NCI-H2196 treated with DMSO at 0.1 percent for 48 hours (cell line): Measurements from ENCODE around the gene GET3.
"Not testable (repeated sequence)": the region's sequence is repeated elsewhere in the genome, so short reads cannot be mapped to it uniquely, and the experiment has no call there.

Source experiments
- DNase-seq: peaks from one replicate; lab custom pipeline; 2025; ENCODE audit not compliant: unreplicated experiment; lab: John Stamatoyannopoulos, UW

Gene GET3

DNA sequence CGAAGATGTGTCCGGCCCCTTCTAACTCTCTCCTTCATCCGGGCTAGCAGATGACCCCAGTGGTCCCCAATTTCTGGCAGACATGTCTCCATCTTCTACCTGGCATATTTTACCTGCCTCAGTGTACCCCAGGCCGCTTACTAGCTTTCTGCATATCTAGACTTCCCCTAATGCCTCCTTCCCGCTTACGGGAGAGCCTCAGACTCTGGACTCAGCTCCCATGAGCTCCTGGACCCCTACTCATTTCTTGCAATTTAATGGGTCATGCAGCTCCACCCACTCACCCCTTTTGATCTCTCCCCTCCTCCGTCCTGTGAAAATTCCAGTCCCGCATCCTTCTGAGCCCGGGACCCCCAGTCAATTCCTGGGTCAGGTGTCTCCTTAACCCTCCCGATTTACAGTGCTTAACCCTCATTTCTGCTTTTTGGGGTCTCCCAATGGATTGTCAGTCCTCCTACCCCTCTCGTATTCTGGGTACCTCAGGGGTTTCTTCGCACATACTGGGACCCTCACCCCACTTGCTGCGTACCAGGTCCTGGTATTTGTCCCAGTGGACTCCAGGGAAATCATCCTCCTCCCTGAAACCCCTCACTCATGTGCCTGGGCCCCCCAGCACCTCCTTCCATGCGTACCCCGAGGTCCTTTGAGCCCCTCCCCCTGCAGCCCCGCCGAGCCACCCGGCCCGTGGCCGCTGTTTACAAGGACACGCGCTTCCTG lies 53.5 kb downstream of the GET3 start:
- DNase-seq: no peak

DNA sequence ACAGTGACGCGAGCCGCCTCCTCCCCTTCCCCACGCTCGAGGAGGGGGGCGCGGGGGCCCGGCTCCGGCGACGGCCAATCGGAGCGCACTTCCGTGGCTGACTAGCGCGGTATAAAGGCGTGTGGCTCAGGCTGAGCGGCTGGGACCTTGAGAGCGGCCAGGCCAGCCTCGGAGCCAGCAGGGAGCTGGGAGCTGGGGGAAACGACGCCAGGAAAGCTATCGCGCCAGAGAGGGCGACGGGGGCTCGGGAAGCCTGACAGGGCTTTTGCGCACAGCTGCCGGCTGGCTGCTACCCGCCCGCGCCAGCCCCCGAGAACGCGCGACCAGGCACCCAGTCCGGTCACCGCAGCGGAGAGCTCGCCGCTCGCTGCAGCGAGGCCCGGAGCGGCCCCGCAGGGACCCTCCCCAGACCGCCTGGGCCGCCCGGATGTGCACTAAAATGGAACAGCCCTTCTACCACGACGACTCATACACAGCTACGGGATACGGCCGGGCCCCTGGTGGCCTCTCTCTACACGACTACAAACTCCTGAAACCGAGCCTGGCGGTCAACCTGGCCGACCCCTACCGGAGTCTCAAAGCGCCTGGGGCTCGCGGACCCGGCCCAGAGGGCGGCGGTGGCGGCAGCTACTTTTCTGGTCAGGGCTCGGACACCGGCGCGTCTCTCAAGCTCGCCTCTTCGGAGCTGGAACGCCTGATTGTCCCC lies 54.2 kb downstream of the GET3 start, which contains the start of gene JUNB:
TSS of gene JUNB (plus strand) at position 142 of the 706 bp plus-strand sequence. CDS start at position 428, 286 bp downstream.
- DNase-seq: peak; percentile 88

DNA sequence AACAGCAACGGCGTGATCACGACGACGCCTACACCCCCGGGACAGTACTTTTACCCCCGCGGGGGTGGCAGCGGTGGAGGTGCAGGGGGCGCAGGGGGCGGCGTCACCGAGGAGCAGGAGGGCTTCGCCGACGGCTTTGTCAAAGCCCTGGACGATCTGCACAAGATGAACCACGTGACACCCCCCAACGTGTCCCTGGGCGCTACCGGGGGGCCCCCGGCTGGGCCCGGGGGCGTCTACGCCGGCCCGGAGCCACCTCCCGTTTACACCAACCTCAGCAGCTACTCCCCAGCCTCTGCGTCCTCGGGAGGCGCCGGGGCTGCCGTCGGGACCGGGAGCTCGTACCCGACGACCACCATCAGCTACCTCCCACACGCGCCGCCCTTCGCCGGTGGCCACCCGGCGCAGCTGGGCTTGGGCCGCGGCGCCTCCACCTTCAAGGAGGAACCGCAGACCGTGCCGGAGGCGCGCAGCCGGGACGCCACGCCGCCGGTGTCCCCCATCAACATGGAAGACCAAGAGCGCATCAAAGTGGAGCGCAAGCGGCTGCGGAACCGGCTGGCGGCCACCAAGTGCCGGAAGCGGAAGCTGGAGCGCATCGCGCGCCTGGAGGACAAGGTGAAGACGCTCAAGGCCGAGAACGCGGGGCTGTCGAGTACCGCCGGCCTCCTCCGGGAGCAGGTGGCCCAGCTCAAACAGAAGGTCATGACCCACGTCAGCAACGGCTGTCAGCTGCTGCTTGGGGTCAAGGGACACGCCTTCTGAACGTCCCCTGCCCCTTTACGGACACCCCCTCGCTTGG lies 55.0 kb downstream of the GET3 start:
- peak; percentile 40 for DNase-seq

DNA sequence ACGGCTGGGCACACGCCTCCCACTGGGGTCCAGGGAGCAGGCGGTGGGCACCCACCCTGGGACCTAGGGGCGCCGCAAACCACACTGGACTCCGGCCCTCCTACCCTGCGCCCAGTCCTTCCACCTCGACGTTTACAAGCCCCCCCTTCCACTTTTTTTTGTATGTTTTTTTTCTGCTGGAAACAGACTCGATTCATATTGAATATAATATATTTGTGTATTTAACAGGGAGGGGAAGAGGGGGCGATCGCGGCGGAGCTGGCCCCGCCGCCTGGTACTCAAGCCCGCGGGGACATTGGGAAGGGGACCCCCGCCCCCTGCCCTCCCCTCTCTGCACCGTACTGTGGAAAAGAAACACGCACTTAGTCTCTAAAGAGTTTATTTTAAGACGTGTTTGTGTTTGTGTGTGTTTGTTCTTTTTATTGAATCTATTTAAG lies 55.6 kb downstream of the GET3 start:
- DNase-seq: no peak

DNA sequence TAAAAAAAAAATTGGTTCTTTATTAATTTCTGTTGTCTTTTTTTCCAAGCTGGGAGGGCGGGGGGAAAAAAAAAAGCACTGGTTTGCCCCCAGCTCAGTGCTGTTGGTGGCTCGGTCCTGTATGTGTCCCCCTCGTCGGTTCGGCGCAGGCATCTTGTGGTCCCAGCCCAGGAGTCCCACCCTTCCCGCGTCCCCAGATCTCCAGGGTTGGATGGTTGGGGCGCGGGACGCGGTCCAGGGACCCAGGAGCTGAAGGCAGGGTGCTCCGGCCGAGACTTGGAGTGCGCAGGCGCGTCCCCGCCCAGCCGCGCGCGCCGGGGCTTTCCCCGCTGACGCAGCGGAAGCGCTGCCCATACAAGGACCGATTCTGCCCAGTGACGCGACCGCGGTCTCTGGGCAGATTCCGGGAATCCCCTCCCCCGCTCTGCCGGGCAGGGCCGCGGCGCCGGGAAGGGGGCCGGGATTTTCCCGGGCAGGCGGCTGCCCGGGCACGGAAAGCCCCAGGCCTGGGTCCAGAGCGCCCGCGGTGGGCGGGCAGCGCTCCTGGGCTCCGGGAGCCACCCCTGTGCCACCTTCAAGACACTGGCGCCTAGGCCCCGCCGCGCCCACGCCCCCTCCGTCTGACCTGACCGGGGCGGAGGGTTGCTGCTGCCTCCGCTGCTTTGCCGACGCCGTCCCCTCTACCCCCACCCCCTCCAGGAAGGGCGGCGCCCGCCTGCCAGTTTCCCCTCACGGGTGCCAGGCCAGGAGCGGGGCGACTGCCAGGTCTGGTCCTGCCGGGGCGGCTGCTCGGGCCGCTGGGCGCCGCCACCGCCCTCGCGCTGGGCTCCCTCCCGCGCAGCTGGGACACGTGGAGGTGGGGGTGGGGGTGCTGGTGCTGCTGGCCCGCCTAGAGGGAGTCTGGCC lies 56.2 kb downstream of the GET3 start:
- DNase-seq: peak; percentile 91

DNA sequence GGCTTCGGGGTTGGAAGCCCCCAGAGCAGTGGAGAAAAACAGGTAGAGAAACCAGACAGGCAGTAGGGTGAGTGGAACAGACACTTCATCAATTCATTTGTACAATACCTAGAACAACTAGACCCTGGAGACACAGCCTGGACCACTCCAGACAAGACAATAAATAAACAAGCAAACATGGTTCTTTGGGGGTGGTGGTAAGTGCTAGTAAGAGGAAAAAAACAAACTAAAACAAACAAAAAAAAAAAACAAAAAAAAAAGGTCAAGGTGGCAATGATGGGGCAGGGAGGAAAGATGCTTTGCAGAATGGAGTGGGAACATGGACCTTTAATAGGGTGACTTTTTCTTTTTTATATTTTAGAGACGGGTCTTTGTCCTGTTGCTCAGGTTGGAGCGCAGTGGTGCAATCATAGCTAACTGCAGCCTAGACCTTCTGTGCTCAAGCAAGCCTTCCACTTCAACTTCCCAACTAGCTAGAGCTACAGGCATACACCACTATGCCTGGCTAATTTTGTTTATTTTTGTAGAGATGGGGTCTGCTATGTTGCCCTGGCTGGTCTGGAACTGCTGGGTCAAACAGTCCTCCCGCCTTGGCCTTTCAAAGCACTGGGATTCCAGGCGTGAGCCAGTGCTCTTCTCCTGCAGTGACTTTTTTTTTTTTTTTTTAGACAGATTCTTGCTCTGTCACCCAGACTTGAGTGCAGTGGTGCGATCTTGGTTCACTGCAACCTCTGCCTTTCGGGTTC lies 57.1 kb downstream of the GET3 start:
- no peak for DNase-seq

DNA sequence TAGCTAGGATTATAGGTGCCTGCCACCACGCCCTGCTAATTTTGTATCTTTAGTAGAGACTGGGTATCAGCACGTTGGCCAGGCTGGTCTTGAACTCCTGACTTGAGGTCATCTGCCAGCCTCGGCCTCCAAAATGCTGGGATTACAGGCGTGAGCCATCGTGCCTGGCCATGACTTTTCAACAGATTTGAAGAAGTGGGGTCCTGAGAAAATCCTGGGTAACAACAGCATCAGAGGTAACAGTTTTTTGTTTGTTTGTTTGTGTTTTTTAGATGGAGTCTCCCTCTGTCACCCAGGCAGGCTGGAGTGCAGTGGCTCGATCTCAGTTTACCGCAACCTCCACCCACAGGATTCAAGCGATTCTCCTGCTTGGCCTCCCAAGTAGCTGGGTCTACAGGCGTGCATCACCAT lies 57.7 kb downstream of the GET3 start:
- no peak for DNase-seq

DNA sequence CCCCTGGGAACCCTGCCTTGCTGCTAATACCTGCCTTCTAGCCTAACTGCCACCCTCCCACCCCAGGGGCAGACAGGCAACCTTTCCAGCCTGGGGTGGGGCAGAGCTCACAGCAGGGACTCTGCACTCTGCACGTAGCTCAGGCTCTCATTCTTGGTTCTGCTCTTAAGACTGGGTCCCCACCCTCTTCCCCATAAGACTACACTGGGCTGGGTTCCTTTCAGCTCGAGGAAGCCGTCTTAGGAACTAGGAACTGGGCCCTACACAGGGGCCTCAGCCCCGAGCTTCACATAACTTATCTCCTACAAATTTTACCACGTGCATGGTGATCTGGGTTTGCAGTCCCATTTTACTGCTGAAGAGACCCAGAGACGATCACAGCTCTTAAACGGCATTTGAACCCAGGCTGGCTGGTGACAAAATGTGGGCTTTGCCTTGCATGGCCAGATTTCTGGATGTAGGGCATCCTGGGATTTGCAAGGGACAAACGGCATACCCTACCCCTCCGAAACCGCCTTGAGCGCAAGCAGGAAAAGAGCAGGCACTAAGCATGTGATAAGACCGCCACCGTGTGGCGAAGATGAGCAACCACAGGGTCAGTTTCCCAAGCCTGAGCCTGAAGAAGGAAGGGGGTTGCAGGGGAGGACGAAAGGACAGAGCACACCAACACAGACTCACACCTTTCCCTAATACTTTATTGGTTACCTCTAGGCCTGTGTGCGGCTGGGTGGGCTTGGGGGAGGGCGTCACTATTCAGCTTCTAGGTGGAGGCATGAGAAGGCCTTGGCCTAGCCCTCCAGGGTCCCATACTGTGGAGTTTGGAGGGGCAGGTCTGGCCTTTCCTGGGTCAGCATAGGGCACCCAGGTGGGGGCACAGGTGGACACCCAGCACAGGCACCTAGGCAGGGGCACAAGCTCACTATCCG lies 59.1 kb downstream of the GET3 start:
- peak; percentile 76 for DNase-seq

DNA sequence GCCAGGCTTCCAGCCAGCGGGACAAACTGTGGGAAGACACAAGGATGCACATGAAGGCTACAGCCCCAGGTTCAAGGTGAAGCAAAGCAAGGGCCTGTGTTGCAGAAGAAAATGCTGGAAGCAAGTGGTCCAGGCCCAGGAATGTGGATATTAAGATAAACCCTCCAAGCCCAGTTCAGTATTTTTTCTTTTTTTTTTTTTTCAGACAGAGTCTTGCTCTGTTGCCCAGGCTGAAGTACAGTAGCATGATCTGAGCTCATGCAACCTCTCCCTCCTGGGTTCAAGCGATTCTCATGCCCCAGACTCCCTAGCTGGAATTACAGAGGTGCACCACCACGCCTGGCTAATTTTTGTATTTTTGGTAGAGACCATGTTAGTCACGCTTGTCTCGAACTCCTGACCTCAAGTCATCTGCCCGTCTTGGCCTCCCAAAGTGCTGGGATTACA lies 59.9 kb downstream of the GET3 start:
- DNase-seq: no peak

DNA sequence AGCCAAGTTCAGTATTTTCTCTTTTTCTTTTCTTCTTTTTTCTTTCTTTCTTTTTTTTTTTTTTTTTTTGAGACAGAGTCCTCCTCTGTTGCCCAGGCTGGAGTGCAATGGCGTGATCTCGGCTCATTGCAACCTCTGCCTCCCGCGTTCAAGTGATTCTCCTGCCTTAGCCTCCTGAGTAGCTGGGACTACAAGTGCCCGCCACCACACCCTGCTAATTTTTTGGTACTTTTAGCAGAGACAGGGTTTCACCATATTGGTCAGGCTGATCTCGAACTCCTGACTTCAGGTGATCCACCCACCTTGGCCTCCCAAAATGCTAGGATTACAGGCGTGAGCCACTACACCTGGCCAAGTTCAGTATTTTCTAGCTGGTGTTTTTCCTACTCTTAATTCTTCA lies 60.3 kb downstream of the GET3 start:
- DNase-seq: not testable (repeated sequence)
